HepG2 (cell line): ENCODE results near the gene S100A6. TPM values are rescaled to one million over a fixed set of nuclear protein-coding genes. Genes with fewer than 3 reads are reported as not detected.

Source experiments
- CCDC6 ChIP-seq: sonication (generic); formaldehyde crosslinking; IDR thresholded peaks from 2 replicates; pipeline ENCODE4 v1.8.1; 2022; ENCODE audit warnings: mild to moderate bottlenecking, missing genetic modification reagents, moderate library complexity
- HNF4G ChIP-seq, 2 experiments: sonication (generic) in 1 of 2; formaldehyde crosslinking in 1 of 2; IDR thresholded peaks; 2 replicates each; pipeline versions ENCODE4 v1.4.0 to v1.6.1; 2011 to 2020; ENCODE audit warnings: borderline replicate concordance in 2 of 2, low read depth in 2 of 2, mild to moderate bottlenecking in 2 of 2, low read length in 1 of 2, missing genetic modification reagents in 1 of 2, moderate library complexity in 1 of 2
- KLF15 ChIP-seq: sonication (generic); formaldehyde crosslinking; IDR thresholded peaks from 2 replicates; pipeline ENCODE4 v1.8.1; 2023; ENCODE audit warnings: borderline replicate concordance, mild to moderate bottlenecking, inconsistent platforms, missing genetic modification reagents, mixed read lengths
- LBX2 ChIP-seq: sonication (generic); formaldehyde crosslinking; IDR thresholded peaks from 2 replicates; pipeline ENCODE4 v1.5.0; 2020; ENCODE audit warnings: missing genetic modification reagents, mild to moderate bottlenecking, borderline replicate concordance
- MED13 ChIP-seq: sonication (generic); formaldehyde crosslinking; IDR thresholded peaks from 2 replicates; pipeline ENCODE4 v1.5.0; 2020; ENCODE audit warnings: missing genetic modification reagents
- NFAT5 ChIP-seq: sonication (generic); formaldehyde crosslinking; IDR thresholded peaks from 2 replicates; pipeline ENCODE4 v1.4.0; 2020; ENCODE audit warnings: missing genetic modification reagents
- PAWR ChIP-seq: sonication (generic); formaldehyde crosslinking; IDR thresholded peaks from 2 replicates; pipeline ENCODE4 v1.4.0; 2020; ENCODE audit warnings: missing genetic modification reagents, mild to moderate bottlenecking, borderline replicate concordance
- SMYD3 ChIP-seq: sonication (generic); formaldehyde crosslinking; IDR thresholded peaks from 2 replicates; pipeline ENCODE4 v1.8.1; 2023; ENCODE audit warnings: mild to moderate bottlenecking, missing genetic modification reagents
- ZBTB42 ChIP-seq: sonication (generic); formaldehyde crosslinking; IDR thresholded peaks from 2 replicates; pipeline ENCODE4 v1.5.0; 2020; ENCODE audit warnings: mild to moderate bottlenecking, missing genetic modification reagents
- ZNF234 ChIP-seq: sonication (generic); formaldehyde crosslinking; conservative IDR thresholded peaks from 2 replicates; pipeline ENCODE4 v1.5.1; 2020; ENCODE audit warnings: mild to moderate bottlenecking, missing genetic modification reagents
- ZNF30 ChIP-seq: sonication (generic); formaldehyde crosslinking; IDR thresholded peaks from 2 replicates; pipeline ENCODE4 v1.5.0; 2020; ENCODE audit warnings: mild to moderate bottlenecking, missing genetic modification reagents
- ZNF501 ChIP-seq: sonication (generic); formaldehyde crosslinking; IDR thresholded peaks from 2 replicates; pipeline ENCODE4 v1.5.1; 2020; ENCODE audit warnings: mild to moderate bottlenecking, moderate library complexity, missing genetic modification reagents
- ZNF670 ChIP-seq: sonication (generic); formaldehyde crosslinking; IDR thresholded peaks from 2 replicates; pipeline ENCODE4 v1.8.0; 2022; ENCODE audit warnings: mild to moderate bottlenecking, missing genetic modification reagents, borderline replicate concordance
- ZNF703 ChIP-seq: sonication (generic); formaldehyde crosslinking; IDR thresholded peaks from 2 replicates; pipeline ENCODE4 v1.5.1; 2020; ENCODE audit warnings: missing genetic modification reagents, mild to moderate bottlenecking, moderate library complexity, borderline replicate concordance
- ZNF766 ChIP-seq: sonication (generic); formaldehyde crosslinking; IDR thresholded peaks from 2 replicates; pipeline ENCODE4 v1.5.0; 2020; ENCODE audit warnings: missing genetic modification reagents, borderline replicate concordance
- ZSCAN5A ChIP-seq: sonication (generic); formaldehyde crosslinking; IDR thresholded peaks from 2 replicates; pipeline ENCODE4 v1.8.0; 2022; ENCODE audit warnings: mild to moderate bottlenecking, missing genetic modification reagents, borderline replicate concordance
- polyA plus RNA-seq, 8 experiments: library from polyadenylated mRNA; depleted of rRNA in 3 of 8; stranded (reverse) in 7 of 8; unstranded in 1 of 8; fragments of >200 nt; fragmentation: Illumina TruSeq in 4 of 8; extraction: Trizol in 4 of 8; gene quantifications; 2 replicates each; pipeline versions ENCODE4 v1.2.1 to v1.2.3, GENCODE V29; 2011 to 2016; ENCODE audit warnings: low read depth in 4 of 8, missing spikeins in 1 of 8, mixed read lengths in 1 of 8; ENCODE audit not compliant: insufficient read depth in 1 of 8
- total RNA-seq, 5 experiments: library from RNA; depleted of rRNA; stranded (reverse); fragments of >200 nt; fragmentation: Illumina TruSeq; extraction: Trizol; gene quantifications; 2 replicates each; pipeline ENCODE4 v1.2.3, GENCODE V29; 2016; ENCODE audit warnings: low read depth in 1 of 5
- TF ChIP-seq, protein P1 (sequence below): sonication (generic); formaldehyde crosslinking; IDR thresholded peaks from 2 replicates; pipeline ENCODE4 v1.4.0; 2020; ENCODE audit warnings: missing genetic modification reagents, borderline replicate concordance

Gene S100A6
- total and polyA plus RNA-seq, 2 of the 13 experiments (the other 11 are each of a cell fraction or from before 2014, with no cell fraction given) = 72.9 to 85.0 TPM

DNA sequence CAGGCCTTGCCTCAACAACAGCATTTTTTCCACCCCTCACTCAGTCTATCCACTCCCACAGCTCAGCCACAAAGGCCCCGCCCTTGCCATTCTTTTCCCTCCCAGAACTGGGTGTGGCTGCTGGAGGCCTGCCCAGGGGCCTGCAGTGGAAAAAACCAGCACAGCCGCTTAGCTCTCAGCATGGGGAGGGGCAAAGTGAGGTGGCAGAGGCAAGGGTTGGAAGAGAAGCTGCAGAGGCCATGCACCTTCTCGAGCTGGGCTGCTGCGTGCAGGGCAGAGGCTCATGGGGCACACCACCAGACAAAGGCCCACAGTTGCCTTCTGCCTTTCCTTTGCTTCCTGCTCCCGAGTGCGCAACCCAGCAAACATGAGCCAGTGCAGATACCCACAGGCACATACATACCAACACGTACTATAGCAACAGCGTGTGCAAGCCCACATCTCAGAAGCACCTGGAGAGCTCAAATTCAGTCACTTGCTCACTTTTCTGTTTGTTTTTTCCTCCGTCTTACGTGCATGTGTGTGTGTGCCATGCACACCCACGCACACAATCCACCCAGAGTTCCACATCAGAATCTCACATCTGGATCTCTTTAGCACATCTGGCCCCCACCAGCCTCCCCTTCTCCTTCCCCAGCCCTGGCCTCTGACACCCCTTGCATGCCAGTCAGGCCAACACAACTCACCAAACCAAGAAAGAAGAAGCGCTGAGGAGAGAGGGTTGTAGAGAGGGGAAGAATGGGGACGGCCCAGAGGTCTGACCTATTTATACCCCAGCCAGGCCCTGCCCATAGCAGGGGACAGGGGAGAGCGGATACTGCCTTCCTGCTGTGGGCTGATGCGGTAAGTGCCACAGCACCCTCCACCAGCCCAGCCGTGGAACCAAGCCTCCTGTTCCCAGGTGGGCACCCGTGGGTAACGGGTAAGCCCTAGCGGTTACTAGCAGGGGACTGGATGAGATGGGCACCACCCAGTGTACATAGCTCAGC, 9.6 kb upstream of the S100A6 start, which contains the start of gene S100A4 (continued):
- peak; percentile 91; the same call in 1 of the 2 replicates for TF ChIP-seq NFAT5 (CRISPR knock-in tag)
- TF ChIP-seq ZNF234 (CRISPR knock-in tag) = no peak
- TF ChIP-seq ZNF30 (CRISPR knock-in tag) = no peak
- no peak for TF ChIP-seq ZNF703 (CRISPR knock-in tag)
- no peak for TF ChIP-seq MED13 (CRISPR knock-in tag)
- no peak for TF ChIP-seq ZSCAN5A (CRISPR knock-in tag)
- no peak for TF ChIP-seq ZNF501
- peak; percentile 42 for TF ChIP-seq ZBTB42 (CRISPR knock-in tag)
- no peak for TF ChIP-seq PAWR (CRISPR knock-in tag)
- no peak for TF ChIP-seq CCDC6 (CRISPR knock-in tag)
- peak; percentile 35; the same call in 1 of the 2 replicates for TF ChIP-seq LBX2 (CRISPR knock-in tag)
- no peak for TF ChIP-seq HNF4G (IDR thresholded peaks at IDR 0.05; ENCODE audit: borderline replicate concordance, low read depth, low read length)
- no peak for TF ChIP-seq HNF4G (CRISPR knock-in tag; IDR thresholded peaks at IDR 0.05; ENCODE audit: borderline replicate concordance, low read depth)
- TF ChIP-seq SMYD3 (CRISPR knock-in tag) = no peak
- no peak for TF ChIP-seq KLF15 (CRISPR knock-in tag)
- TF ChIP-seq ZNF766 (CRISPR knock-in tag) = no peak
- no peak for TF ChIP-seq ZNF670 (CRISPR knock-in tag)
- TF ChIP-seq, protein P1, sequence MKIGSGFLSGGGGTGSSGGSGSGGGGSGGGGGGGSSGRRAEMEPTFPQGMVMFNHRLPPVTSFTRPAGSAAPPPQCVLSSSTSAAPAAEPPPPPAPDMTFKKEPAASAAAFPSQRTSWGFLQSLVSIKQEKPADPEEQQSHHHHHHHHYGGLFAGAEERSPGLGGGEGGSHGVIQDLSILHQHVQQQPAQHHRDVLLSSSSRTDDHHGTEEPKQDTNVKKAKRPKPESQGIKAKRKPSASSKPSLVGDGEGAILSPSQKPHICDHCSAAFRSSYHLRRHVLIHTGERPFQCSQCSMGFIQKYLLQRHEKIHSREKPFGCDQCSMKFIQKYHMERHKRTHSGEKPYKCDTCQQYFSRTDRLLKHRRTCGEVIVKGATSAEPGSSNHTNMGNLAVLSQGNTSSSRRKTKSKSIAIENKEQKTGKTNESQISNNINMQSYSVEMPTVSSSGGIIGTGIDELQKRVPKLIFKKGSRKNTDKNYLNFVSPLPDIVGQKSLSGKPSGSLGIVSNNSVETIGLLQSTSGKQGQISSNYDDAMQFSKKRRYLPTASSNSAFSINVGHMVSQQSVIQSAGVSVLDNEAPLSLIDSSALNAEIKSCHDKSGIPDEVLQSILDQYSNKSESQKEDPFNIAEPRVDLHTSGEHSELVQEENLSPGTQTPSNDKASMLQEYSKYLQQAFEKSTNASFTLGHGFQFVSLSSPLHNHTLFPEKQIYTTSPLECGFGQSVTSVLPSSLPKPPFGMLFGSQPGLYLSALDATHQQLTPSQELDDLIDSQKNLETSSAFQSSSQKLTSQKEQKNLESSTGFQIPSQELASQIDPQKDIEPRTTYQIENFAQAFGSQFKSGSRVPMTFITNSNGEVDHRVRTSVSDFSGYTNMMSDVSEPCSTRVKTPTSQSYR (CRISPR knock-in tag) = no peak
